ENCODE measurements around the gene SCGB3A1.

GRCh38 chr5:180558232-180558631 lies 33.1 kb downstream of the SCGB3A1 start:
- TF ChIP-seq CTCF (IDR thresholded peaks at IDR 0.05 in 8 of 11, conservative IDR thresholded peaks at IDR 0.05 in 3 of 11) (no peak), POLR2AphosphoS5 (IDR thresholded peaks at IDR 0.05) (no peak)
